Head of caudate nucleus (tissue), 42 donors: Measurements from ENCODE around the gene ADM2.
"Not testable (repeated sequence)": the region's sequence is repeated elsewhere in the genome, so short reads cannot be mapped to it uniquely, and the experiment has no call there.

Experiments
- DNase-seq, 42 donors: peaks; one replicate each; pipeline versions ENCODE4 v3.0.0 to v3.0.0-alpha.2; 2020 to 2021; ENCODE audit warnings: mixed read lengths in 7 of 42
- intact Hi-C: fragments of 100-400 bp; cut with DNase I; formaldehyde crosslinking; loops from one replicate; pipeline ENCODE4 v1.15.0; 2022

Gene ADM2, protein sequence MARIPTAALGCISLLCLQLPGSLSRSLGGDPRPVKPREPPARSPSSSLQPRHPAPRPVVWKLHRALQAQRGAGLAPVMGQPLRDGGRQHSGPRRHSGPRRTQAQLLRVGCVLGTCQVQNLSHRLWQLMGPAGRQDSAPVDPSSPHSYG

DNA sequence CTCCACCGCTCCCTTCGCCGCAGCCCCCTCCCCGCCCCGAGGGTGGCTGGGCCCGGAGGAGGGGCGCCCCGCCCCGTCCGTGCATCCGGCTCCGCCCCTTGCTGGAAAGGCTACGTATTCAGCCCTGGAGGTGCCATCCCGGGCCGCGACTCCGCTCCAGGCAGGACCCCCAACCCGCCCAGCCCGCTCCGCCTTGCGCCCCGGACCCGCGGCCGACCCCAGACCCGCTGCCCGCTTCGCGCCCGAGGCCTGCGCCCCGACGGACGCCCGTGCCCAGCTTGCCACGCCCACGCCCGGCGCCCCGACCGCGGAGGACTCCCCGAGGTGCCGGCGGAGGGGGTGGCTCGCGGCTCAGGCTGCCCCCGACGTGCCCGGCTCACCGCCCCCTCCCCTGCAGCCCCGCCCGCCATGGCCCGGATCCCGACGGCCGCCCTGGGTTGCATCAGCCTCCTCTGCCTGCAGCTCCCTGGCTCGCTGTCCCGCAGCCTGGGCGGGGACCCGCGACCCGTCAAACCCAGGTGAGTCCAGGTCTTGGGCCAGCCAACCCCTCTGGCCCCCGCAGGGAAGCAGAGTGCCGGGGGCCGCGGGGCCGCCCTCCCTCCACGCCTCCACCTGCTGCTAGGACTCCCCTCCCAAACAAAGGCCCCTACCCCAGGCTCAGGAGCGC lies at the start of gene ADM2:
TSS of gene ADM2 (plus strand) at position 104 of the 667 bp plus-strand sequence. CDS start at position 409, 305 bp downstream.
- no peak for DNase-seq
- intact Hi-C loops = no loop called here

DNA sequence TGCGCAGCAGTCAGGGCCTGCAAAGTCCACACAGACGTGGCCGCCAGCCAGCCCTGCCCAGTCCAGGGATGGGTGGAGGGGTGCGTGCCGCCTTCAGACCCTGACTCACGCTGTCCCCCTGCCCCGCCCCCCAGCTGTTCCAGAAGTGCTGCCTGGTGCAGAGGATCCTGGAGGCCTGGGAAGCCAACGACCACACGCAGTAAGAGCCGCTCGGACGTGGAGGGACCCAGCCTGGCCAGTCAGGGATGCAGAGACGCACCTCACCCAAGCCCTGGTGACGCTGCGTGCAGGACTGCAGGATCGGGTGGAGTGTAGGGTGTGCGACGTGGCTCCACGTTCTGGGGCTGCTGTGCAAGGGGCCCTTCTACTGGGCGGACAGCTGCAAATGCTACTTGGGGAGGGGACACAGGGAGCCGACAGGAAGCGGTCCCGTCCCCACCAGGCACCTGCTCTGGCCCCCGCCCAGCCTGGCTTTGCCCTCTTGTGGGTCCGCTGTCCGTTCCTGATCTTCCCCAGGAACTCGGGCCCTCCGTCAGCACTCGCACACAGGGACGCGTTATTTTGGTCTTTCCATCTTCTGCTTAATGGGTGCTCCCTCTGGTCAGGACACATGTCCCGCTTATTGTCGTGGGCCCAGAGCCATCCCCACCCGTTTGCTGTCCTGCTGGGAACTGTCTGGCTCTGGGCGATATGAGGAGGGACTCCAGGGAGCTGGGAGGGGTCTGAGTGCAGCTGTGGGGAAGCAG lies 49.0 kb upstream of the ADM2 start:
- no peak for DNase-seq
- intact Hi-C loops = no loop called here

DNA sequence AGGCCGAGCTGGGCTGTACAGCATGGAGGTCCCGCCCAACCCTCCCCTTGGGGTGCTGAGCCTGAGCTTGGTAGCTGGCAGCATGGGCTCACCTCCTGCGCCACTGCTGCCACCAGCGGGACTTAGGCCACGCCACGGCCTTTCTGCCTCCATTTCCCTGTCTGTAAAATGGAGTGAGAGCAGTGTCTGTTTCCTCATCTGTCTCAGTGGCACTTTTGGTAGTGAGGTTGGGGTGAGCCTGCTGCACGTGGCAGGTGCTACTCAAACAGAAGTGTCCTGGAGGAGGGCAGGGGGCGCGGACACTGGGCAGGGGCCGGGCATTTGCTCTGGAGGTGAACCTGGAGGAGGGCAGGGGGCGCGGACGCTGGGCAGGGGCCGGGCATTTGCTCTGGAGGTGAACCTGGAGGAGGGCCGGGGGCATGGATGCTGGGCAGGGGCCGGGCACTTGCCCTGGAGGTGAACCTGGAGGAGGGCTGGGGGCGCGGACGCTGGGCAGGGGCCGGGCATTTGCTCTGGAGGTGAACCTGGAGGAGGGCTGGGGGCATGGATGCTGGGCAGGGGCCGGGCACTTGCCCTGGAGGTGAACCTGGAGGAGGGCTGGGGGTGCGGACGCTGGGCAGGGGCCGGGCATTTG lies 48.3 kb upstream of the ADM2 start:
- intact Hi-C loops, DNase-seq: not testable (repeated sequence)

DNA sequence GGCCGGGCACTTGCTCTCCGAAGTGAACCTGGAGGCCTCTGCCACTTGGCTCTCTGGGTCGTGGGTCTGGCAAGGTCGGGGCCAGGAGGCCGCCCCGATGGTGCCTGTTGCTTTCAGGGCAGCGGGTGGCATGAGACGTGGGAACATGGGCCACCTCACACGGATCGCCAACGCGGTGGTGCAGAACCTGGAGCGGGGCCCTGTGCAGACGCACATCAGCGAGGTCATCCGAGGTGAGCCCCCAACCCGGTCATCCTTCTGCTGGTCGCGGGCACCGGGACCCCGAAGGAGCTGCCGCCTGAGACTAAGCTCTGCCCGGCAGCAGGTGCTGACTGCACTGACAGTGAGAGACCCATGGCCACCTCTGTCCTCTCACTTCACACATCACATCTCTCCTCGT lies 46.5 kb upstream of the ADM2 start:
- intact Hi-C loops = no loop called here
- DNase-seq = no peak

DNA sequence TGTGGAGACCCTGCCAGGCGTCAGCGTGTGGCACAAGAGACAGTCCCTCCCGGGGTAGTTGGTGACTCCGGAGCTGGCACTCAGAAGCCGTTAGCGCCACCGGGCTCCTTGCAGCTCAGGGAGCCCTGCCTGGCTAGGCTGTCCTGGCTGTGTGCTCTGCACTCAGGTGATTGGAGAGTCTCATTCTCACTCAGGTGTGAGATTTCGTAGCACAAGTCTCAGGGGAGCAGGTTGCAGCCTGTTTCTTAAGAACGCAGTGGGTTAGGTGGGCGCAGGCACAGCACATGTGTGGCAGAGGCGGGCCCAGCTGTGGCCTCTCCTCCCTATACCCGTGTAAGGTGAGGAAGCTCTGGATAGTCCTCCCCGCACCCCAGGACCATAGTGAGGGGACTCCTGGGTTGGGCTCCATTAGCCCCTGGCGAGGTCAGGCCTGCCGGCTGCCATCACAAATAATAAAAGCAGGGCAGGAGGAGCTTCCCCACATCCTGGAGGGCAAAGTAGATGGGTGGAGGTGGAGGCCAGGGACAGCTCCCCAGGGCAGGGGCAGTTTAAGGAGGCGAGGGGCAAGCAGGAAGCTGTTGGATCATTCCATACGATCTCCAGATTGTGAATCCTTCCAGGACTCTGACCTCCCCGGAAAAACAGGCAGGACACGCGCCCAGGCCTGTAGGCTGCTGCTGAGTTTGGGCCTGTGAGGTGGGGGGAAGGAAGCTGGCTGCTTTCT lies 45.9 kb upstream of the ADM2 start:
- DNase-seq = no peak
- intact Hi-C loops = no loop called here

DNA sequence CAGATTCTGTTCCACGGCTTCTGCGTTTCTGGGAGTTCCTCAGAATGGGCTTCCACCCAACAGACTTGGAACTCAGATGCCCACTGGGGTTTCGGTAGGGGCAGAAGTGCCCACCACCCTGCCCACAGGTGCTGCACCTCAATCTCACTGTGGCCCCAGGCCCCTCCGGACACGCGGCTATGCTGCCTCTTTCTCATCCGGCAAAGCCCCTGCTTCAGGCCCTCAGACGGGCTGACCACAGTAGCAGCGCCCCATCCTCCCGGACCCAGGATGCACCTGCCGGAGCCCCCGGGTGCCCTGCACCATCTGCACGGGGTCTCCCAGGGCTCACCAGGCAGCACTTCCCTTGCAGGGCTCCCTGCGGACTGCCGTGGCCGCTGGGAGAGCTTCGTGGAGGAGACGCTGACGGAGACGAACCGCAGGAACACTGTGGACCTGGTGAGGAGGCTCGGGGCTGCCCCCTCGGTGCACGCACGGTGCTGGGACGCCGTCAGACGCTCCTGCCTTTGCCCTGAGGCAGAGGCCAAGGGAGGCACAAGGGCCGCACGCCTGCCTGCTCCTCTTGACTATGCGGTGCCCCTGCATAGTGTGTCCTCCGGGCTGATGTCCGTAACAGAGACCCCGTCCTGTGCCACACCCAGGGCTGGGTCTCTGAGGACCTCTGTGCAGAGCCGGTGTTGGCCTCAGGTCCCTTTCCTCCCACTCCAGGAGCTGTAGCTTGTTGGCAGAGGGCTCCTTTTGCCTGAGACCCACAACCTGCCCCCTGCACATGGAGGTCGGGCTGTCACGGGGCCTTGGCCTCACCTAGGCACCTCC lies 45.1 kb upstream of the ADM2 start:
- intact Hi-C loops = no loop called here
- DNase-seq = no peak

DNA sequence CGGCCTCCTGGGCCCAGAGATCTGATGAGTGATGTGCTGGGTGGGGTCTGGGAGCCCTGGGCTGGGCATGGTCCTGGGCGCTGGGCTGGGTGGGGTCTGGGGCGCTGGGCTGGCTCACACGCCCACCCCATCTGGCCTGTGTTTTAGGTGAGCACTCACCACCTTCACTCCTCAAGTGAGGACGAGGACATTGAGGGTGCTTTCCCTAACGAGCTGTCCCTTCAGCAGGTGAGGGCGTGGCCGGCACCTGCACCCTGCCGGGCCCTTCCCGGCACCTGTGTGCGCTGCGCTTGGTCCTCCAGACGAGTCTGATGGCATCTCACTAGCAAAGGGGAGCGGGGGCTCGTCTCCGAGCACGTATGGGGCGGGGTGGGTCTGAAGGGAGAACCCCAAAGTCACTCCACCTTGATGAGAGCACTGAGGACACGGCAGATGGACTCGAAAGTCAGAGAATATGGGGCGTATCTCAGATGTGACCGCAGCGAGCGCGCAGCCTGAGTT lies 44.5 kb upstream of the ADM2 start:
- DNase-seq = no peak
- intact Hi-C loops = no loop called here

DNA sequence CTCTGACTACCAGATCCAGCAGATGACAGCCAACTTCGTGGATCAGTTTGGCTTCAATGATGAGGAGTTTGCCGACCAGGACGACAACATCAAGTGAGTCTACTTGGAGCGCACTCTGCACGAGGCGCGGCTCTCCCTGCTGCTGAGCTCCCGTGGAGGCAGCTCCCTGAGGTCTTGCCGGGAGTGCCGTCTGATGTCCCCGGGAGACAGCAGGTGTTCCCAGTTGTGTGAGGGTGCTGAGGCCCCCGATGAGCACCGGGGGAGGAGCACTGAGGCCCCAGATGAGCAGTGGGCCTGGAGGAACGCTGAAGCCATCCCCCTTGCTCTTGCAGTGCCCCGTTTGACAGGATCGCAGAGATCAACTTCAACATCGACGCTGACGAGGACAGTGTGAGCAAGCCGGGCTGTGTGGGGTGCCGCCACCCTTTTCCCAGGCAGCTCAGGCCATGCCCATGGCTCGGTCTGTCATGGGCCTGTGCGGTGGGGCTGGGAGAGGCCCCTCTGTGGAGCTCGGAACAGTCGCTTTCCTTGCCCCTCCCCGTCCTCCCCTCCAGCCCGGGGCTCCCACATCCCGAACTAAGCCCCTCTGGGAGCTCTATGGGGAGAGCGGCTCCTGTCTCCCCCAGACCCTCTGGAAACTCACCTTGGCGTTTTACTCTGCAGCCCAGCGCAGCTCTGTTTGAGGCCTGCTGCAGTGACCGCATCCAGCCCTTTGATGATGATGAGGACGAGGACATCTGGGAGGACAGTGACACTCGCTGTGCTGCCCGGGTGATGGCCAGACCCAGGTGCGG lies 43.6 kb upstream of the ADM2 start:
- DNase-seq = no peak
- intact Hi-C loops = no loop called here

DNA sequence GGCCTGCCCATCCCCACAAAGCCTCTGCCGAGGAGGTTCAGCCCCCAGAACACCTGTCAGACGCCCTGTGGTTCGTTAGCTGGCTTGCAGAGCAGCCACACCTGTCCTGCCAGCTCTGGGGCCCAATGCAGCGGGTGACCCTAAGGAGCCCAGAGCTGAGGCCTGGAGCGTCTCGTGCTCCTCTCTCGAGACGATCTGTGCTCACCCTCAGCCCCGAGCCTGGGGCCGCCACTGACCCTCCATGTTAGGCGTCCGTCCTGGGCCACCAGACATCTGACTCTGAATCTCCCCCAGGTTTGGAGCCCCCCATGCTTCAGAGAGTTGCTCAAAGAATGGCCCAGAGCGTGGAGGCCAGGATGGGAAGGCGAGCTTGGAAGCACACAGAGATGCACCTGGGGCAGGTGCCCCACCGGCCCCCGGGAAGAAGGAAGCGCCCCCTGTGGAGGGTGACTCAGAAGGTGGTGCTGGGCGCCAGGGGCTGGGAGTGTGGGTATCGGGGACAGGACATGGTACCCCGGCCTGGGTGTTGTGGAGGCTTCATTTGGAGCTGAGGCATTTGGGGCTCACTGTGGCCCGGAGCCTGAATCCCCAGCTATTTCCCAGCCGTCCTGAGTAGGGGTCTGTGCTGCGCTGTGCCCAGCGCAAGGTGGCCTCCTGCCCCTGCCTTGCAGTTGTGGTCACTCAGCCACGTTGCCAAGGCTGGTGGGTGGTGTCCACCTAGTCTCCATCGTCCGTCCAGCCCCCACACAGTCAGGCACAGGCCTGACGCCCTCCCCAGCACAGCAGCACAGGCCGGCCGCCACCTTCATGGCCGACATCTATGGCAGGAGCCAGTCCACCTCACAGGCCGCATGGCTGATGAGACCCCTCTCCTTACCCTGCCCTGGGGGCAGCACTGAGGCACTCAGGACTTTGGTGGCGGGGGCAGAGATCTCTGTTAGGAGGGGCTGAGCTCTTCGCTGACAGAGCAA lies 42.8 kb upstream of the ADM2 start:
- no peak for DNase-seq
- intact Hi-C loops = no loop called here

DNA sequence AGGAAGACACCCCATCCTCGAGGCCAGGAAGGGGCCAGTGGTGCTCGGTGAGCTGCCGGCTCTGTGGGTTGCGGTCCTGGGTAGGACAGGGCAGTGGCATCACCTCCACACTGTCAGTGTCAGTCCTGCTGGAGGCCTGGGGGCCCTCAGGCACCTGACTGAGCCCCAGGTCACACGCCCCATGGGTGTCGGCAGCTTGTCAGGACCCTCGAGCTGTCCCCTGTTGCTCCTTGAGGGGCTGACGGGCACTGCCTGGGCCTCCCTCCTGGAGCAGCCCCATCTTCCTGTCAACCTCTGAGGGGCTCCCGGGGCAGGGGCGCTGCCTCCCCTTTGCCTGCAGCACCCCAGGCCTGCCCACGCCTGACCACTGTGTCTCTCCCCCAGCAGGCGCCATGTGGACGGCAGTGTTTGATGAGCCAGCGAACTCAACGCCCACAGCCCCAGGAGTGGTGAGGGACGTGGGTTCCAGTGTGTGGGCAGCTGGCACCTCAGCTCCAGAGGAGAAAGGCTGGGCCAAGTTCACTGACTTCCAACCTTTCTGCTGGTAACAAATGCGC lies 42.0 kb upstream of the ADM2 start:
- intact Hi-C loops = no loop called here

DNA sequence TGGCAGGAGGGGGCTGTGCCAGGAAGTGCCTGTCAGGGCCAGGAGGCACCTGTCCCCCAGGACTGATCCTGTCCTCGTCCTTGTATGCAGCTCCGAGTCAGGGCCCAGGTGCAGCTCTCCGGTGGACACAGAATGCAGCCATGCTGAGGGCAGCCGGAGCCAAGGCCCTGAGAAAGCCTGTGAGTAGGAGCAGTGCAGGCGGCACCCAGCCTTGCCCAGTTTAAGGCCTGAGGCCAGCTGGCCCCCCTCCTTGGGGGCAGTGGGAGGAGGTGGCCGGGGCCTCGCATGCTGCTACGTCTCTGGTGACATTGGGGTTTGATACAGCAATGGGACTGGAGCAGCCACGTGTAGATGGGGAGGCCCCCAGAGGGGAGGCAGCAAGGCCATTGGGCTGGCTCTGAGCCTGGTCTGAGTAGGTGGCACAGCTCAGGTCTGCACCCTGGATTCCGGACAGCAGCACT lies 41.4 kb upstream of the ADM2 start:
- DNase-seq = no peak
- intact Hi-C loops = no loop called here

More for the DNA sequence above, 42.0 kb upstream of the ADM2 start:
- DNase-seq = peak in 13 of 42 donors; percentile 19 to 77 (median 44)

DNA sequence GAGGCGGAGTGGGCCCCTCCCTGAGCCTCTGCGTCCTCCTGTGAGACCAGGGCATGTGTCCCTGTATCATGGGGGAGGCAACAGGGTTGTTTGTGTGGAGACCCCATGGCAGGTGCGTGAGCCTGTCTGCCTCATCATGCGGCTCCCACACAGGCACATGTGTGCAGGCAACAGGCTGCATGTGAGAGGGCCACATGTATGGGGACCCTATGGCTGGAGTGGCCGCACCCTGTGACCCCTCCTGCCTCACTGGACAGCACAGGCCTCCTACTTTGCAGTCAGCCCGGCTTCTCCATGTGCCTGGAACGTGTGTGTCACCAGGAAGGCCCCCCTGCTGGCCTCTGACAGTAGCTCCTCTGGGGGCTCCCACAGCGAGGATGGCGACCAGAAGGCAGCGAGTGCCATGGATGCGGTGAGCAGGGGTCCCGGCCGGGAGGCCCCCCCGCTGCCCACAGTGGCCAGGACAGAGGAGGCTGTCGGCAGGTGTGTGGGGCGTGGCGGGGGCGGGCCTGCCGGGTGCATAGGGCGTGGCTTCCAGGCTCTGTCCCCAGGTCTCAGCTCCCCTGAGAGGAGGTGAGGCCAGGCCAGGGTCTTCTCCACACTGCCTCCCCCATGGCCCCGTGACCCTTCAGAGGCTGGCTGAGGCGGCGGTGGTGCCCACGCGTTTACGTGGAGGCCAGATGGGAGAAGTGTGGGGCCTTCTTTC lies 40.6 kb upstream of the ADM2 start:
- no peak for DNase-seq
- intact Hi-C loops = no loop called here

DNA sequence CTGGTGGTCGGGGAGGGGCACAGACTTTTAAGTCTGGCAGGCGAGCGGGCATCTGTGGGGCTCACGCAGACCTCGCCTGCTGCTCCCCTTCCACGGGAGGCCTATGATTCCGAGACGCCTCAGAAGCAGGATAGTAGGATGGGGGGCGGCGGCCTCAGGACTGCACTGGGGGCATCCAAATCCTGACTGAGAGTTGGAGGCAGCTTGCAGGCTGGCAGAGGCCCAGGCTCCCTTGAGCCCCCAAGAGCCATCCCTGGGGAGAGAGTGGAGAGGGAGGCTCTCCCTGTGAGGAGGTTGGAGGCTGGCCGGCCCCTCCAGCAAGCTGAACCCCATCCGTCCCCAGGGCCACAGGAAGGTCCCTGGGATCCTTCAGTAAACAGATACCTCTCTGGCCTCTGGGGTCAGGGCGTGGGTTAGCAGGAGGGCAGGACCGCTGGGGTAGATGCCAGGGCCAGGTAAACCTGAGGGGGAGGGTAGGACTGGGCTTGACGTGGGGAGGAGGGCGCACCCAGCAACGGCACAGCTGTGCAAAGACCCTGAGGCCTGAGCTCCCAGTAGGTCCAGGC lies 39.8 kb upstream of the ADM2 start:
- no peak for DNase-seq
- intact Hi-C loops = no loop called here

DNA sequence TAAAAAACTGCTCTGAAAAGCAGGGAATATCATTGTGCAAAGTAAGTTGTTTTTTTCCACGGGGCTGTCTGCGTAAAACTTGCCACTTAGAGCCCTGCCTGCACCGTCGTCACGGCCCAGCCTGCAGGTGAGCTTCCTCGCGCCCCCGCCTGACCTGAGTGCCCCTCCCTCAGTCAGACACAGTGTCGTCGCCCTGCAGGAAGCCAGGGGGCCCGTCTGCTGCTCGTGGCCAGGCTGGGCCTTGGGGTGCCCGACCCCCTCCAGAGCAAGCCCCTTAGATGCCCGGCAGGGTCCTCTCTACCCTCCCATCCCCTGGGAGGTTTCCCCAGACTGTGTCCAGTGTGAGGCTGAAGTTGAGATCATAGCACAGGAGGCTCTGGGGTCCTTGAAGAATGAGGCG lies 38.1 kb upstream of the ADM2 start:
- intact Hi-C loops = no loop called here
- no peak for DNase-seq
